NCI-H82 treated with DMSO at 0.1 percent for 48 hours (cell line): ENCODE data around the gene THEMIS2.

ENCODE experiments used
- DNase-seq: peaks from one replicate; lab custom pipeline; 2025; ENCODE audit not compliant: unreplicated experiment; lab: John Stamatoyannopoulos, UW

The THEMIS2 gene

GRCh38 chr1:27885114-27885528 is 12.8 kb downstream of the THEMIS2 start:
- DNase-seq: no peak

- DNase-seq: no peak
Observed at GRCh38 chr1:27885621-27886352, 13.4 kb downstream of the THEMIS2 start.

GRCh38 chr1:27886353-27886679 is 14.0 kb downstream of the THEMIS2 start:
- DNase-seq: no peak

- DNase-seq: no peak
Observed at GRCh38 chr1:27886744-27887143, 14.4 kb downstream of the THEMIS2 start.

- DNase-seq: no peak
Observed at GRCh38 chr1:27887215-27888021, 15.1 kb downstream of the THEMIS2 start.

DNA sequence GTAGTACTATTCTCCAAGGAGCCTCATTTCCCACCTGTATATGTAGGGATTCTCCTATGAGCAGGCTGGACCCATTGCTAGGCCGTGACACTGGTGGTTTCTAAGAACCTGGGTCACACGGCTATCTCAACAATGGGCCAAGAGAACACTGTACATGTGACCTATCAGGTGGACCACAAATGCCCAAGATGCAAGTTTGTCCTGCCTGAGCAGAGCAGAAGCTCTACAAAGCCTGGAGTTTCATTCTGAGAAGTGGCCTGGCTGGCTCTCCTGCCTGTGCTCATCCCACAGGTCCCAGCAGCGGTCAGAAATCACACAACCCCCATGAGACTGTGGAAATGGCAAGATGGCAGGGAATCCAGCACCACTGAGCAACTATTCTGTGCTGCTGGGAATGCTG is 17.2 kb downstream of the THEMIS2 start:
- DNase-seq: no peak

- DNase-seq: no peak
Observed at GRCh38 chr1:27891196-27891889, 19.0 kb downstream of the THEMIS2 start.

DNA sequence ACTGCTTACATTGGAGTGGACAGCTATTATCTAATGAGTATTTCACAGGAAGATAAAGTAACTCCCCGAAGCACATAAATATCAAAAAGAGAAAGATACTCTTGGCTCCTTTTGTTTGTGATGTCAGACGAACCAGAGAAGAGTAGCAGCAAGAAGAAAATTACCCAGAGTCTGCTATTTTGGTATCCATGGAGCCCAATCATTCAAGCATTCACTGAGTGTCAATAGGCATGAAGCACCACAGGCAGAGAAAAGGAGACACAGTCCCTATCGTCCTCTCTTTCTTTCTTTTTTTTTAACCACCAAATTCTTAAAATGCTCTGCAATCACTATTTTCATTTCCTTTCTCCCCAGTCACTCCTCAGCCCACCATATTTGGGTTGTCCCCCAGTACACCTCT is 22.2 kb downstream of the THEMIS2 start:
- no peak for DNase-seq

- no peak for DNase-seq
Observed at GRCh38 chr1:27906759-27907158, 34.4 kb downstream of the THEMIS2 start.

GRCh38 chr1:27912429-27912828 is 40.1 kb downstream of the THEMIS2 start:
- DNase-seq: no peak

DNA sequence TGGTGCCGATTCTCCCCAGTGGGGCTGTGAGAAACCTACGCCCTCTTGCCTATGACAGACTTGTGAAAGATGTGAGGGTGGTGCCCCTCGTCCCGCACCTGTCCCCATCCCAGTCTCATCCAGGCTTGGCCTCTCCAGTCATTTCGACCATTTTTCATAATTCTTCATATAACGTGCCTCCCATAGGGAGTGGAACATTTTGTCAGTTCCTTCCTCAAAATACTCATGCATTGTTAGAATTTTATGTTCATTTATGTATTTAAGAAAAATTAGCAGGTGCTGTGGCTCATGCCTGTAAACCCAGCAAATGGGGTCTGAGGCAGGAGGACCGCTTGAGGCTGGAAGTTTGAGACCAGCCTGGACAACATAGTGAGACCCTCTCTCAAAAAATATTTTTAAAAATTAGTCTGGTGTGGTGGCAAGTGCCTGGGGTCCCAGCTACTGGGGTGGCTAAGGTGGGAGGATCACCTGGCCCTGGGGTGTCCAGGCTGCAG is 42.8 kb downstream of the THEMIS2 start:
- no peak for DNase-seq

GRCh38 chr1:27922272-27922671 is 49.9 kb downstream of the THEMIS2 start:
- DNase-seq: no peak

DNA sequence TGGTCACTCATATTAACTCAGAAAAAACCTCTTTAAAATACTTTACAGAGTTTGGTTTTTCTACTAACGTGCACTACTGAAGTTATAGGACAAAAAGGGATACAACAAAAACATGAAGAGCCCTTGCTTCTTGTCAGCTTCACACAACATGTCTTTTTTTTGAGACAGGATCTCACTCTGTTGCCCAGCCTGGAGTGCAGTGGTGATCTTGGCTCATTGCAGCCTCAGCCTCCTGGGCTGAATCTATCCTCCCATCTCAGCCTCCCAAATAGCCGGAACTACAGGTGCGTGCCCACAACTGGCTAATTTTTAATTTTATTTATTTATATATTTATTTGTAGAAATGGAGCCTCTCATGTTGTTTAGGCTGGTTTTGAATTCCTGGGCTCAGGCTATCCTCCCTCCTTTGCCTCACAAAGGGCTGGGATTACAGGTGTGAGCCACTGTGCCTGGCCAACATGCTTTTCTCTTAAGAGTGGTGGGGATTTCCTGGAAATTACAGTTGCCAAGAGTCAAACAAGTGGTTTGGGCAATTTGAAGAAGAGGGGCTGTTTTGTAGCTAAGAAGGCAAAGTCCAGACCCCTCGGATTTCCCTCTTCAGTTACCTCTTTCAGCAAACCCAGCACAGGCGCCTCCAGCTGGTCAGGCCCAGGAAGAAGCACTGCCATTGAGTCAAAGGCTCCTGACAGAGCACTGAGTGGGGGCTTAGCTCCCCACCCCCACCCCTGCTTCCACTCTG is 56.0 kb downstream of the THEMIS2 start:
- DNase-seq: no peak

- DNase-seq: no peak
Observed at GRCh38 chr1:27931184-27931583, 58.8 kb downstream of the THEMIS2 start.

DNA sequence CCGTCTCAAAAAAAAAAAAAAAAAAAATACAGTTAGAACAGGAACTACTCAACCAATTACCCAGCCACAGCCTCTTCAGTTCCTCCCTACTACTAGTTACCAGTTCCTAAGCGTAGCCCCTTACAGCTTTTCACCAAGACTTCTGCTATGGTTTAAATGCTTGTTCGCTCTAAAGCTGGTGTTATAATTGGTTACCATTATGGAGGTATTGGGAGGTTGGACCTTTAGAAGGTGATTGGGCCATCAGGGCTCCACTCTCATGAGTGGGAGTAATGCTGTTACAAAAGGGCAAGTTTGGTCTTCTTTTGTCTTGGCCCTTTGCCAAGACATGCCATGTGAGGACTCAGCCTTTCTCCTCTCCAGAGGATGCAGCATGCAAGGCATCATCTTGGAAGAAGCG is 59.4 kb downstream of the THEMIS2 start:
- DNase-seq: no peak

- peak; percentile 22 for DNase-seq
Observed at GRCh38 chr1:27934818-27935549, 62.6 kb downstream of the THEMIS2 start, which contains the start of gene SMPDL3B. TSS of gene SMPDL3B (plus strand) at chr1:27935000. CDS start at chr1:27935184, 184 bp downstream.

GRCh38 chr1:27935721-27936120 is 63.4 kb downstream of the THEMIS2 start:
- DNase-seq: no peak
